DND-41 (cell line): ENCODE measurements around the gene AKAP8.

Source experiments
- EZH2 ChIP-seq: IDR thresholded peaks from 3 replicates; pipeline ENCODE4 v1.6.1; 2012; ENCODE audit warnings: borderline replicate concordance, low read depth, mild to moderate bottlenecking, moderate library complexity, low read length, inconsistent platforms; ENCODE audit not compliant: severe bottlenecking
- TF ChIP-seq, protein P1 (sequence below): IDR thresholded peaks from 2 replicates; pipeline ENCODE4 v1.5.1; 2012; ENCODE audit warnings: borderline replicate concordance, low read length, moderate library complexity, mild to moderate bottlenecking; ENCODE audit not compliant: poor library complexity, severe bottlenecking; ENCODE audit errors: extremely low read depth

- TF ChIP-seq, protein P1, sequence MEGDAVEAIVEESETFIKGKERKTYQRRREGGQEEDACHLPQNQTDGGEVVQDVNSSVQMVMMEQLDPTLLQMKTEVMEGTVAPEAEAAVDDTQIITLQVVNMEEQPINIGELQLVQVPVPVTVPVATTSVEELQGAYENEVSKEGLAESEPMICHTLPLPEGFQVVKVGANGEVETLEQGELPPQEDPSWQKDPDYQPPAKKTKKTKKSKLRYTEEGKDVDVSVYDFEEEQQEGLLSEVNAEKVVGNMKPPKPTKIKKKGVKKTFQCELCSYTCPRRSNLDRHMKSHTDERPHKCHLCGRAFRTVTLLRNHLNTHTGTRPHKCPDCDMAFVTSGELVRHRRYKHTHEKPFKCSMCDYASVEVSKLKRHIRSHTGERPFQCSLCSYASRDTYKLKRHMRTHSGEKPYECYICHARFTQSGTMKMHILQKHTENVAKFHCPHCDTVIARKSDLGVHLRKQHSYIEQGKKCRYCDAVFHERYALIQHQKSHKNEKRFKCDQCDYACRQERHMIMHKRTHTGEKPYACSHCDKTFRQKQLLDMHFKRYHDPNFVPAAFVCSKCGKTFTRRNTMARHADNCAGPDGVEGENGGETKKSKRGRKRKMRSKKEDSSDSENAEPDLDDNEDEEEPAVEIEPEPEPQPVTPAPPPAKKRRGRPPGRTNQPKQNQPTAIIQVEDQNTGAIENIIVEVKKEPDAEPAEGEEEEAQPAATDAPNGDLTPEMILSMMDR: no peak
- TF ChIP-seq EZH2: no peak
These were observed 979 bp downstream of the AKAP8 start for GRCh38 chr19:15378534-15379082.
